Adrenal gland (tissue), 5 donors: ENCODE results near the gene PMIS2.

ENCODE experiments used
- POLR2A ChIP-seq, 2 donors: fragments of 450-650 bp; IDR thresholded peaks; one replicate each; pipeline ENCODE4 v1.6.1; 2017; ENCODE audit warnings: antibody characterized with exemption in 2 of 2, mild to moderate bottlenecking in 2 of 2, moderate library complexity in 1 of 2
- TF ChIP-seq, protein P1 (sequence below), 6 experiments: fragments of 450-650 bp in 4 of 6; fragments of 200-600 bp in 2 of 6; sonication (generic) in 1 of 6; IDR thresholded peaks; 1 replicate in 5 of 6; 2 replicates in 1 of 6; pipeline versions ENCODE4 v1.5.1 to v1.8.0; 2016 to 2021; ENCODE audit warnings: antibody characterized with exemption in 6 of 6, mild to moderate bottlenecking in 2 of 6, moderate library complexity in 1 of 6
- donor health status: DM: no; HTN: no; CAD: no.

DNA sequence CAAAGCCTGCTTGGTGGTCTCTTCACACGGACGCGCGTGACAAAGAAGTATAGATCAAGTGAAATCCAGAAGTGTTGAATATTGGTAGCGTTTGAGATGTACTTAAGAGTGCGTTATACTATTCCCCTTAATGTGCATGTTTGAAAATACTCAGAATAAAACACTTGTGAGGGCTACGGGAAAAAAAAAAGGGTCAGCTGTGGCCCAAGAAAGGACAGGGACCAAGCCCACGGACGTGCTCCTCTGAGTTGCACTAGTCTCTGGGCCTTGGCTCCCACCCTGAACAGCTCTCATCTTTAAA lies 42.2 kb downstream of the PMIS2 start:
- TF ChIP-seq, protein P1, sequence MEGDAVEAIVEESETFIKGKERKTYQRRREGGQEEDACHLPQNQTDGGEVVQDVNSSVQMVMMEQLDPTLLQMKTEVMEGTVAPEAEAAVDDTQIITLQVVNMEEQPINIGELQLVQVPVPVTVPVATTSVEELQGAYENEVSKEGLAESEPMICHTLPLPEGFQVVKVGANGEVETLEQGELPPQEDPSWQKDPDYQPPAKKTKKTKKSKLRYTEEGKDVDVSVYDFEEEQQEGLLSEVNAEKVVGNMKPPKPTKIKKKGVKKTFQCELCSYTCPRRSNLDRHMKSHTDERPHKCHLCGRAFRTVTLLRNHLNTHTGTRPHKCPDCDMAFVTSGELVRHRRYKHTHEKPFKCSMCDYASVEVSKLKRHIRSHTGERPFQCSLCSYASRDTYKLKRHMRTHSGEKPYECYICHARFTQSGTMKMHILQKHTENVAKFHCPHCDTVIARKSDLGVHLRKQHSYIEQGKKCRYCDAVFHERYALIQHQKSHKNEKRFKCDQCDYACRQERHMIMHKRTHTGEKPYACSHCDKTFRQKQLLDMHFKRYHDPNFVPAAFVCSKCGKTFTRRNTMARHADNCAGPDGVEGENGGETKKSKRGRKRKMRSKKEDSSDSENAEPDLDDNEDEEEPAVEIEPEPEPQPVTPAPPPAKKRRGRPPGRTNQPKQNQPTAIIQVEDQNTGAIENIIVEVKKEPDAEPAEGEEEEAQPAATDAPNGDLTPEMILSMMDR (IDR thresholded peaks at IDR 0.05) = no peak
- no peak for TF ChIP-seq POLR2A (IDR thresholded peaks at IDR 0.05)
